GM19043 (cell line): ENCODE data around the gene RFTN1.
A peak's percentile ranks its signal among the peaks of the same experiment; 100 is the strongest.

Experiments used
- ATAC-seq: cut with Tn5 transposase; IDR thresholded peaks from one replicate; pipeline ENCODE4 v1.9.1; 2021; ENCODE audit warnings: low read depth; ENCODE audit not compliant: unreplicated experiment

The RFTN1 gene

GRCh38 chr3:16364963-16365362, 148.5 kb downstream of the RFTN1 start:
- no peak for ATAC-seq

DNA sequence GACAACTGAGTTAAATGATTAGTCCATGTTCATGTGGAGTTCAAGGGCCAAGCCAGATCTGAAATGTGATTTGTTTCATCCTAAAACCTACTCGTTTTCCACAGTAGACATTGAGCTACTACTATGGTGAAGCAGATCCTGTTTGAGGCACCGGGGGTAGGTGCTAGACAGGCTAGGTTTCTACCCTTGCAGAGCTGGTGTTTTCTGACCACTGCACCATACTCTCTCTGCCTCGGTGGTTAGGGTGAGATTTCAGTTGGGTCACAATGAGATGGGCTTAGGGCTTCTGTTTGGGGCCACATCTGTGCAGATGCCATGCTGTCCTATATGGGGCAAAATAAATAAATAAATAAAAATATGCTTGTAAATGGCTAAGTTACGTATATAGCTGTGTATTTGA, 149.2 kb downstream of the RFTN1 start:
- no peak for ATAC-seq

- no peak for ATAC-seq
These were observed 149.9 kb downstream of the RFTN1 start for GRCh38 chr3:16363636-16364035.

- no peak for ATAC-seq
These were observed 150.7 kb downstream of the RFTN1 start for GRCh38 chr3:16362770-16363169.

- no peak for ATAC-seq
These were observed 152.4 kb downstream of the RFTN1 start for GRCh38 chr3:16361087-16361486.

DNA sequence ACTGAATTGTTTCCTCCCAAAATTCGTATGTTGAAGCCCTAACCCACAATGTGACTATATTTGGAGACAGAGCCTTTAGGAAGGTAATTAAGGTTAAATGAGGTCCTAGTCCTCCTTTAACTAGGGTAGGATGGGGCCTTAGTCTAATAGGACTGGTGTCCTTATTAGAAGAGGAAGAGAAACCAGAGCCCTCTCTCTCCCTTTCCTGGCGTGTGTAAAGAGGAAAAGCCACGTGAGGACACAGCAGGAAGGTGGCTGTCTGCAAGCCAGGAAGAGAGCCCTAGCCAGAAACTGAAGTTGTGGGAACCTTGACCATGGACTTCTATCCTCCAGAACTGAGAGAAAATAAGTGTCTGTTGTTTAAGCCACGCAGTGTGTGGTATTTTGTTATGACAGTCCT, 154.2 kb downstream of the RFTN1 start:
- no peak for ATAC-seq

DNA sequence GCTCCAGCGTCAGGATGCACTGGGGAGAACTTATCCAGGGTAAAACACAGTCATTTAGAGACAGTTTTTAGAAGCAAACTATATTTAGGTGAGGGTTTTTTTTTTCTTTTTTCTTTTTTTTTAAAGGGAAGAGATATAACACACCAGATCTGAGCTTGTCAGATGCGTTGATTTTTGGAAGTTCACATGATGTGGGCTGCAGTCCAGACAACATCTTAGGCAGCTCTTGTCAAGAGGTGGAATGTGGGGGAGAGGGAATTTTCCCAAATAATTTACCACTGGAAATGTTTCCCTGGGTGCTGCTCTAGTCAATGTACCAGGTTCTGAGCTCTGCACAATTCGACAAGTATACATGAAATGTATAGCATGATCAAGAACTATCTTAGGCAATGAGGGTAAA, 155.2 kb downstream of the RFTN1 start:
- ATAC-seq: no peak

GRCh38 chr3:16357186-16358121, 156.0 kb downstream of the RFTN1 start:
- no peak for ATAC-seq

DNA sequence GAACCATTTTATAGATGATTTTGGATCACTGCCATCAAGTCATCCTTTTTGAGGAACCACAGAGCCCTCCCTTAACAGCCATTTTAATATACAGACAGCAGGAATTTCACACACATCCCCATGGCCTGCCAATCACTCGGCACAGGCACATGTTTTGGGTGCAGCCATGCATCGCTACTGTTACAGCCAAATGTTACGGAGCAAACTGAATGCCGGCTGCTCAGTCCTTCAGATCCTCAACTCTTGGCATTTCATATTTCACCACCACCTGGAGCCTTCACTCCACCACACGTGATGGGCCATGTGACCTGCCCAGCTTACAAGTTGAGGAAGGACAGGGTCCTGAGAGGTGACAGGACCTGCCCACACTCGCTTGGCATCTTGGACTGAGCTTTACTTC, 157.7 kb downstream of the RFTN1 start:
- no peak for ATAC-seq

GRCh38 chr3:16354291-16354690, 159.2 kb downstream of the RFTN1 start:
- no peak for ATAC-seq

GRCh38 chr3:16352428-16352827, 161.1 kb downstream of the RFTN1 start:
- no peak for ATAC-seq

DNA sequence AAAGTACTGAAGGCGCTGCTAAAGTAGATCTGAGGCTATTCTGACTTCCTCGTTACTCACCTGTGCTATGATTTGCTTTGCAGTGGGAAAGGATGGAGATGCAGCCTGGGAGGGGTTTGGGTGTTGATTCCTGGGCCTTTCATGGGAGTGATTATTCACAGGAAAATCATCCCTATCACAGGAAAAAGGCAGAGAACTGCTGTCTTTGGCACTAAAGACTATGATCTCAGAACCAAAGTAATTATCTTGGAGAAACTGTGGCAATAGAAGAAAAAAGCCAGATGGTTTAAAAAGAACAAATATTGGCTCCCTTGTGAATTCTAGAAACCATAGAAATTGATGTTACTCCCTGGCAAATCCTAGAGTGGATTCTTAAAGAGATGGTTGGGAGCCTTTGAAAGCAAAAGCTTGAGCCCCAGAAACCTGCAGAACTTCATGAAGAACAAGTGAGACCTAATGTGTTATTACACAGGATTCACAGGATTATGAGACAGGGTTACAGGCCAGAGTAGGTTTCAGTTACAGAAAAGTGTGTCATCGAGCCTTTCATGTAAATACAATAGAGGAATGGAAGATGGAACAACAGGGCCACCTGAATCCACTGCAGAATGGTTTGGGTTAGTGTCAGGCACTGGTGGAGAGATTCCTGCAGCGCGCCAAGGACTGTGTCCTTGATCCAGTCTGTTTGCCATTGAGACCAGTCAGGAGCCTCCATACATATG, 162.7 kb downstream of the RFTN1 start:
- no peak for ATAC-seq

- no peak for ATAC-seq
These were observed 163.4 kb downstream of the RFTN1 start for GRCh38 chr3:16349986-16350596.

DNA sequence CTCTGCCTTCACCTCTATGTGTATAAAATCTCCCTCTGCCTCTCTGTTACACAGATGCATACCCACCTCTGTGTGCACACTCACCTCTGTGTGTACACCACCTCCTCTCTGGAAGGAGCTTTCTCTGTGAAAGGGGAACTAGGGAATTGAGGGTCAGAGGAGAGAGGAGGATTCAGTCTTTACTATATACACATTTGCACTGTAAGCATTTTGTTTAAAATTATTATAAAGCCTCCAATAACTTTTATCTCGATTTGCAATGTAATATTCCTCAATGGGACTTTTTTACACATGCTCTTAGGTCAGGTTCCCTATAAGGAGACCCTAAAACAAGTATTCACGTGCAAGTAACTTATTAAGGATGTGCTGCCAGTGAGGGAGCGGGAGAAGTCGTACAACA, 166.0 kb downstream of the RFTN1 start:
- ATAC-seq: no peak

GRCh38 chr3:16346413-16347081, 167.0 kb downstream of the RFTN1 start:
- no peak for ATAC-seq

DNA sequence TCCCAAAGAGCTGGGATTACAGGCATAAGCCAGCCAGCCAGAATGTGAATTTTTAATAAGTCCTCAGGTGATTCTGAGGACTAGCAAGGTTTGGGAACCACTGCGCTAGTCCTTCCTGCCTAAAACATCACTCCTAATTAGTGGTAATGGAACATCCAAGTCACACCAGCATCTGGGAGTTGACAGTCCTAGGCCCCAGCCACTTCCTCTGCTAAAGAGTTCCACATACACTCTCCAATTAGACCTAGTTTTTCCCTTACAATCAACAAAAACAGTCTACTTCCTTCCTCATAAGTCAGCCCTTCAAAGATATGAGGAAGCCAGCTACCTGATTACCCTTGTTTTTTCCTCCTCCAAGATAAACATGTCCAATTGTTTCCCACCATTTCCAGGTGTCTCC, 170.4 kb downstream of the RFTN1 start:
- no peak for ATAC-seq

DNA sequence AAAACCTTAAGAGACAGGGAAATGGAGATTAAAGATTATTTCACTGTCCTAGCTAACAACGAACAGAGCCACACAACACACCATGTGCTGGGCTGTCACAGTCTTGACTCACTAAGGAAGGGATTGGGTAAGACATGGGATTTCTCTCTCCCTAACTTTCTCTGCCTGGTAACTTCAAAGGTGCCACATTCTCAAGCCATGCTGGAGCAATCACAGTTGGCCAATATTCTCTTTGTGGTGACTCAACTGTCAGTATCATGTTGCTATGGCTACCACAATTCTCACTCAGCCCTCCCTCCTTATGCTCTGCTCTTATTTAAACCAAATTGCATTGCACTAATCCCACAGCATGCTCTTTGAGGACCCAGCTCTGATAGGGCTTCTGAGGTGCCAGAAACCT, 174.5 kb downstream of the RFTN1 start:
- peak; percentile 51 for ATAC-seq

- peak; percentile 93 for ATAC-seq
These were observed 175.5 kb downstream of the RFTN1 start for GRCh38 chr3:16337856-16338540.

- no peak for ATAC-seq
These were observed 176.7 kb downstream of the RFTN1 start for GRCh38 chr3:16336825-16337224.
